ENCODE data around the gene GPD2.

DNA sequence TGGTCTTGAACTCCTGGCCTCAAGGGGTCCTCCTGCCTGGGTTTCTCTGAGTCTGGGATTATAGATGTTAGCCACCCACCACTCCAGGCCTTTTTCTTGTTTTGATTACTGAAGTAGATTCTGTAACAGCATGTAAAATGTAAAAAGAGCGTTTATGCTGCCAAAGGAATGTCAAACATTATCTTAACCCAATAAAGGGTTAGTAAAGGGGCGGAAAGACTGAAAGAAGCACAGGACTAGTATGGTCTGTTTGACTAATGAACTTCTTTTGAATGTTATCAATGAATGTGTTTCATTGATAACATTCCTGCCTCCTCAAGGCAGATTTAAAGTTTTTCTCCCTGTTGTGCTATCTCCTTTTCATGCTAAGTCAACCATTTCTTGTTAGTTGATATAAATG lies 29.4 kb downstream of the GPD2 start:
- TF ChIP-seq TCF4 (CRISPR knock-in tag; IDR thresholded peaks at IDR 0.05; ENCODE audit: borderline replicate concordance) = no peak
- no peak for TF ChIP-seq SNAI2 (CRISPR knock-in tag; IDR thresholded peaks at IDR 0.05)
- TF ChIP-seq ZFP30 (CRISPR knock-in tag; IDR thresholded peaks at IDR 0.05) = no peak
- no peak for TF ChIP-seq ZNF565 (CRISPR knock-in tag; conservative IDR thresholded peaks at IDR 0.05; ENCODE audit: low read depth)
- no peak for TF ChIP-seq CSDC2 (CRISPR knock-in tag; IDR thresholded peaks at IDR 0.05)
- TF ChIP-seq ZFP3 (CRISPR knock-in tag; IDR thresholded peaks at IDR 0.05) = no peak

All from SK-N-SH treated with all-trans-retinoic acid at 6 μM for 48 hours (cell line).